Heart left ventricle (tissue), 13 donors: ENCODE results near the gene SULT1A3.
"Not testable (repeated sequence)": the region's sequence is repeated elsewhere in the genome, so short reads cannot be mapped to it uniquely, and the experiment has no call there.

Experiments used
- POLR2A ChIP-seq, 2 donors: fragments of 450-650 bp; IDR thresholded peaks; one replicate each; pipeline ENCODE4 v1.6.1; 2017; ENCODE audit warnings: antibody characterized with exemption in 2 of 2, mild to moderate bottlenecking in 2 of 2, moderate library complexity in 2 of 2
- TF ChIP-seq, protein P1 (sequence below), 12 donors: fragments of 200-600 bp; sonication (generic) in 4 of 12; IDR thresholded peaks; one replicate each; pipeline versions ENCODE4 v1.5.0 to v1.8.0; 2018 to 2022; ENCODE audit warnings: antibody characterized with exemption in 12 of 12, mild to moderate bottlenecking in 5 of 12
- donor health status: ischemic (EF 13 %, LVEDD 7.1; RV severe dilation, severe dysfunction).
- donor health status: DM: no; HTN: yes; CAD: no.
- donor health status: DM: no; HTN: no; CAD: no.
- donor health status: ischemic (EF 25% LVEDD 6.9; RV normal size, moderate dysfunction).
- donor health status: ischemic (EF 25% LVEDD 5.7; RV mildly dilated, moderate dysfunction).
- donor health status: ischemic (EF 35%, LVEDD 5.7; RV mildly dilated, moderate dysfunction).
- donor health status: nonischemic (EF 11% LVEDD 7.7; RV severe dilation, severe dysfunction).
- donor health status: DM: yes; HTN: yes; CAD: no.
- donor health status: PGD.
- donor health status: ischemic (EF 29% LVEDD 5.4; RV normal size, mild dysfunction).
- donor health status: nonischemic (EF 23%, LVEDD 6.1; RV moderate dilation, normal function).

DNA sequence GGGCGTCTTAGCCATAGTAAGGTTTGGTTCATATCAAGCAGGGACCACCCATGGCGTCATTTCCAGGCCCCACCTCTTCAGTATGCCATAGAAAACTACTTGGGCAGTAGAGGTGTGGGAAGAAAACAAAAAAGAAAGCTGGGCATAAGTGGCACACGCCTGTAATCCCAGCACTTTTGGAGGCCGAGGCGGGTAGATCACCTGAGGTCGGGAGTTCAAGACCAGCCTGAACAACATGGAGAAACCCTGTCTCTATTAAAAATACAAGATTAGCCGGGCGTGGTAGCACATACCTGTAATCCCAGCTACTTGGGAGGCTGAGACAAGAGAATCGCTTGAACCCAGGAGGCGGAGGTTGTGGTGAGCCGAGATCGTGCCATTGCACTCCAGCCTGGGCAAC, 7.9 kb upstream of the SULT1A3 start:
- TF ChIP-seq, protein P1, sequence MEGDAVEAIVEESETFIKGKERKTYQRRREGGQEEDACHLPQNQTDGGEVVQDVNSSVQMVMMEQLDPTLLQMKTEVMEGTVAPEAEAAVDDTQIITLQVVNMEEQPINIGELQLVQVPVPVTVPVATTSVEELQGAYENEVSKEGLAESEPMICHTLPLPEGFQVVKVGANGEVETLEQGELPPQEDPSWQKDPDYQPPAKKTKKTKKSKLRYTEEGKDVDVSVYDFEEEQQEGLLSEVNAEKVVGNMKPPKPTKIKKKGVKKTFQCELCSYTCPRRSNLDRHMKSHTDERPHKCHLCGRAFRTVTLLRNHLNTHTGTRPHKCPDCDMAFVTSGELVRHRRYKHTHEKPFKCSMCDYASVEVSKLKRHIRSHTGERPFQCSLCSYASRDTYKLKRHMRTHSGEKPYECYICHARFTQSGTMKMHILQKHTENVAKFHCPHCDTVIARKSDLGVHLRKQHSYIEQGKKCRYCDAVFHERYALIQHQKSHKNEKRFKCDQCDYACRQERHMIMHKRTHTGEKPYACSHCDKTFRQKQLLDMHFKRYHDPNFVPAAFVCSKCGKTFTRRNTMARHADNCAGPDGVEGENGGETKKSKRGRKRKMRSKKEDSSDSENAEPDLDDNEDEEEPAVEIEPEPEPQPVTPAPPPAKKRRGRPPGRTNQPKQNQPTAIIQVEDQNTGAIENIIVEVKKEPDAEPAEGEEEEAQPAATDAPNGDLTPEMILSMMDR (IDR thresholded peaks at IDR 0.05), result not testable (repeated sequence)
- TF ChIP-seq POLR2A (IDR thresholded peaks at IDR 0.05), result not testable (repeated sequence)
